HG02642 (cell line): ENCODE results near the gene LRP2.
A peak's percentile ranks its signal among the peaks of the same experiment; 100 is the strongest.

Experiments used
- ATAC-seq: cut with Tn5 transposase; IDR thresholded peaks from one replicate; pipeline ENCODE4 v1.9.1; 2021; ENCODE audit warnings: mild to moderate bottlenecking; ENCODE audit not compliant: unreplicated experiment, poor library complexity

LRP2 gene

DNA sequence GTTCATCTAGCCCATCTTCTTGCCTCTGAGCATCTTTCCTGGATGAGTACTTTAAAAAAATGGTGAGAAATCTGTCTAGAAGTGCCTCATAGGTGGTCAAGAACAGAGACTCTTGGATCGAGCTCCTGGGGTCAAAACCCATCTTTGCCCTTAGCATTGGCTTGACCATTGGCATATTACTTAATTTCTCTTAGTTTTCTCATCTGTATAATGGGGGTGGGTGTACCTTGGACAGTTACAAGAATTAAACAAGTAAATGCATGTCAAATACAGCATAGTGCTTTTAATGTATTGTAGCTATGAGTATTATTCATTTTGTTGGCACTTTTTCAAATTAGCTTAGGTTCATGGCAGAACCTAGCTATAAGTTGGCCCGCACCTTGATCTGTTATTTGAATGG is 256.2 kb downstream of the LRP2 start:
- no peak for ATAC-seq

DNA sequence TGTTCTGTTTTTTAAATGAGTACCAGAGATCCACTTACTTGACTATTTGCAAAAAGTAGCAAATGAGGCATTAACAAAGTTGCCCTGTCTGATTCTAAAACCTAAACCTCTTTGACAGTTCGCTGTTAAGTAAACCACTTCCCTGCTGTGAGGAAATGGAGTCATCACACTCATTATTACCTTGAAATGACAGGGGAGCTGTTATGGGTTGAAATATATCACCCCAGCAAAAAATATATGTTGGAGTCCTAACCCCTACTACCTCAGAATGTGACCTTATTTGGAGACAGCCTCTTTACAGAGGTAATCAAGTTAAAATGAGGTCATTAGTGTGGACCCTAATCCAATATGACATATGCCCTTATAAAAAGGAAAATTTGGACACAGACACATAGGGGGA is 256.9 kb downstream of the LRP2 start:
- no peak for ATAC-seq

DNA sequence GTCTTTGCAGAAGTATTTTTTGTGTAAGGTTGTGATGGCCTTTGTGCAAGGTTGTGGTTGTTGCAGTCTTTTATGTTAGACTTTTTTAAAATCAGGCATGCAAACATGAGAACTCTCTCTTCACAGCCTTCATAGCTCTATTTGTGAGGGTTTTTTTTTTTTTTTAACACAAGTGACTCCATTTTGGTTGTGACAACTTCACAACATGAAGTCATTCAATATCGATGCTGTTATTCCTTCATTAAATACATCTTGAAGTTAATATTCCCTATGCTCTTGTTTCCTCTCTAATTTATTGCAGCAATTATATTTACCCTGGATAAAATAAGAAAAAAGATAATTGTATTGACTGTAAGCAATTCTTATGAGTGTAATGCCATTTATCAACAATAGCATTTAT is 257.5 kb downstream of the LRP2 start:
- no peak for ATAC-seq

DNA sequence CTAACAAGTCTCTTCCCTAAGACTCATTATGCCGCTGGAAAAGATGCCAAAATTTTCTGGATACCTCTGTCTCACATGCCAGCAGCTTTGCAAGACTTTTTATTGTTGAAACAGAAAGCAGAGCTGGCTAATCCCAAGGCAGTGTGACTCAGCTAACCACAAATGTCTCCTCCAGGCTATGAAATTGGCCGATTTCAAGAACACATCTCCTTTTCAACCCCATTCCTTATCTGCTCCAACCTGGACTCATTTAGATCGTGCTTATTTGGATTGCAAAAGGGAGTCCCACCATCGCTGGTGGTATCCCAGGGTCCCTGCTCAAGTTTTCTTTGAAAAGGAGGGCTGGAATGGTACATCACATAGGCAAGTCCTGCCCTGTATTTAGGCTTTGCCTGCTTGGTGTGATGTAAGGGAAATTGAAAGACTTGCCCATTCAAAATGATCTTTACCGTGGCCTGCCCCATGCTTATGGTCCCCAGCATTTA is 266.7 kb downstream of the LRP2 start:
- ATAC-seq = no peak

DNA sequence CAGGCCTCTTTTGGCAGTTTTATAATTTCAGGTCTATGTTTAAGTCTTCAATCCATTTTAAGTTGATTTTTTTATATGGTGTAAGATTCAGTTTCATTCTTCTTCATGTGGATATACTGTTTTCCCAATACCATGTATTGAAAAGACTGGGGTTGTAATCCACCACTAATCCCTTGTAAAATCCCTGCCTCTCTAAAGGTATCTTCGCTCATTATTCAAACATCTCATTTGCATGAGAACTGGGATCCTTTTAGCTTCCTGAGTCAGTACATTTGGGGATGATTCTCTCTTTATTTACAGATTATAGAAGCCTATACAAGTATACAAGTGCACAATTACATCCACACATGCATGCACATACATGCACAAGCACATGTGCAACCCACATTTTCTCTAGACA is 267.7 kb downstream of the LRP2 start:
- ATAC-seq = no peak

DNA sequence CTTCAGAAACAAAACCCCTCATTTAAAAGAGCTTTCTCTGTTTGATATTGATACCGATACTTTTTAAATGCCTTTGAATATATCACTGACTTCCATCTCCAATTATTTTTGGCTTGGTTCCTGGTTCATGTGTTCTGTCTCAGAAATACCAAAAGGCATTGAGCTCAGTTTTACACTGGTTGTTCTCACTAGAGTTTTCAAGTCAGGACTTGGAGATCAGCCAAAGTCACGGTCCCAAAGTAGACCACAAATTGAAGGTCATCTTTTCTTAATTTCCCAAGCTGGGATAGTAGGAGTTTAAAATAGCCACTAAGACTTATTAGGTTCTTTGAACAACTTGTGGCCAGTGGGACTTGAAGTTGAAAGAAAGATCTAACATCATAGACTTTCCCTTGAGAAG is 268.8 kb downstream of the LRP2 start:
- ATAC-seq = no peak

DNA sequence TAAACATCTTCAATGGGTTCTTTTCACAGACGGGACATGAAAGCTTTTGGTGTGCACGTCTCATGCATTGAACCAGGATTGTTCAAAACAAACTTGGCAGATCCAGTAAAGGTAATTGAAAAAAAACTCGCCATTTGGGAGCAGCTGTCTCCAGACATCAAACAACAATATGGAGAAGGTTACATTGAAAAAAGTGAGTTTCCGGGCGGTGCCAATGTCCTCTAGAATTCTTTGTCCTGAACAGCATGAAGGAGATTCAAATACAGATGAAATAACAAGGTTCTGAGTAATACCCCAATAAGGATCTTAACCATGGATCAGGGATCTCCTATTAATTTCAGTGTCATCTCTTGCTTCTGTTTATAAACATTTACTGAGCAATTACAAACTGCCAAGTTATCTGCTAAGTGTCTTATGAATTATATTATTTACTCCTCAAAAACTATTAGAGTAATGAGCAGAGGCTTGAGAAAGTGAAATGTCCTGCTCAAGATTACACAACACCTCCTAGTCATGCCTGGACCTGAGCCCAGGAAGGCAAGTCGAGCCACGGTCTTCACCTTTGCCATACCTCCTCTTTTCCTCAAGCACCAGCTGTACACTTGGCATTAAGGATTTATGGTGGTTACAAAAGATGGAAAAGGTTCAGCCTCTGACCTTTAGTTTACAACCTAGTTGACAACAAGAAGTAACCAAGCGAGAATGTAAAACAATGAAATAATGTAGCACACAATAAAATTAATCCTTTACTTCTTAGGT is 270.4 kb downstream of the LRP2 start:
- no peak for ATAC-seq

DNA sequence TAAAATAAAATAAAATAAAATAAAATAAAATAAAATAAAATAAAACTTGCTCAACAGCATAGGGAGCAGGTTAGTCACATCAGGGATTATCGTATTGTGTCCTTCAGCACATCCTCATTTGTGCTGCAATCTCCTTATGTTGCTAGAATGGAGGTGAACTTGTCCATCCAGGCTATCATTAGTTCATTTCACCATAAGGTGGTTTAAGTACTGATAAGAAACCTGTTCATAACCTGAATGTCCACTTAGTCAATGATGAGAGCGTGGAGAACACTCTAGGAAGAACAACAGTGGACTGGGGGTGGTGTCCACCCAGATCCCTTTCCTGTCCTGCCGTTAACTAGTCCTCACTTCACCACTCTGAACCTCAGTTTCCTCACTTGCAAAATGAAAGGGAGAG is 271.1 kb downstream of the LRP2 start:
- no peak for ATAC-seq

DNA sequence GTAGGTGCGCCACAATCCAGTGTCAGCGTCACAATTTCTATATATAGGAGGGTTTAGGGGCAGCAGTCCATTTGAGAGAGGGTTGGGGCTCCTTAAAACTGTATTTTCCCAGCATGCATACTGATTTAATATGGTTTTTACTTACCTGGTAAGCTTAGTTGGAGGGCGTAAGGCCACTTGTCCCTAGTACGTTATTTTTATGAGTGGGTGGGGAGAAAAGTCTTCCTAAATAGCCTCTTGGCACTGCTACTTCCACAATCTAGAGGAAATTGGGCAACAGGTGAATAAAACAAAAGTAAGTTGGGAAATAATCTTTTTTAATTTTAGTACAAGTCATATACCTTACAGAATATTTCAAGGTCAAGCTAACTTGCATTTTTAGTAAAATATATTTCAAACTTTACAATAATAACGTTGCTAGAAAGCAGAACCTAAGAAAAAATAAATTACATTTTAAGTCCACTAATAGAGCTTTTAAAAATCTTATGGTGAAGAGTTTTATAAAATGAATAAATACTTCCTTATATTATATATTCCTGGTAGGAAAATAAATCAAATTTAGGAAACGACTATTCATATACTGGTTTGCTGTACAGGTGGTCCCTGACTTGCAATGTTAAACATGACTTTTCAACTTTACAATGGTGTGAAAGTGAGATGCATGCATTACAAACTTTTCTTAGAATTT is 272.1 kb downstream of the LRP2 start:
- ATAC-seq = no peak

DNA sequence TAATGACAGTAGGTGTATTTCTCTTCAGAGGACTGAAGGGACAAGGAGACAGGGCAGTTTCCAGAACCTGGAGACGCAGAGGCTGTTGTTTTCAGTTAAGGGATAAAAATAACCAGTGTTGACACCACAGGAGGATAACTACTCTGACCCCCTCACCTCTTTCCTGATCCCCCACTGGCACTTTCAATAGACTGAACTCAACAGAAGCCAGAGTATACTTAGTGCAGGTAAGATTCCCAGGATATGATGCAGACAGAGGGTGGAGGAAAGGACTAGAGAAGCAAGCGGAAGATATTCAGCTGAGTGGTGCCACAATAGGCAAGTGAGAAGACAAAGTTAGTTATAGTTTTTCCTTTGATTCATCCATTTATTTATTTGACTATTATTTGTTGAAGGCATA is 273.2 kb downstream of the LRP2 start:
- no peak for ATAC-seq

DNA sequence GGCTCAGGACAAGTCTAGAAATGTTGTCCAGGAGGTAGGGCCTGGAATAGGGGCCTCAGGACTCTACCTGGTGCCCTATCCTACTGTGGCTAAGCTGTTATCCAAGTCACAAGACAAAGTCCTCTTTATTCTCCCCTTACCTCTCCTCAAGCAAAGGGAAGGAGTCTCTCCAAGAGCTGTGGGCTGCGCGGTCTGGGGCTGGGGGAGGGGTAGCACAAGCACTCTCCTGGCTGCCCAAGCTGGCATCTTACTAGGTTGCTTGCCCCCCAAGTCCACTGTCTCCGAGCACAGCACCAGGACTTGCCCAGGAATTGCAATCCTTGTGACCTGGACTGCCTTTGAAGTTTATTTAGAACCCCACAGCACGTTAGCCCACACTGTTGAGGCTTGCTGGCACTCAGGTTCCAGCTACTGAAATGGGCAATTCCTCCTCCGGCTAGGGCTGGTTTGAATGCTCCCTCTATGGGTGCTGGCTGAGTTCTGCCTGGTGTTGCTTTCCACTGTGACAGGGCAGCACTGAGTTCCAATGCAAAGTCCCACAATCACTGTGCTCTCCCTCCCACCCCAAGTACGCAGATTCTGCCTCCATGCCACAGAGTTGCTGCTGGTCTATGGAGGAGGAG is 274.5 kb downstream of the LRP2 start:
- no peak for ATAC-seq

DNA sequence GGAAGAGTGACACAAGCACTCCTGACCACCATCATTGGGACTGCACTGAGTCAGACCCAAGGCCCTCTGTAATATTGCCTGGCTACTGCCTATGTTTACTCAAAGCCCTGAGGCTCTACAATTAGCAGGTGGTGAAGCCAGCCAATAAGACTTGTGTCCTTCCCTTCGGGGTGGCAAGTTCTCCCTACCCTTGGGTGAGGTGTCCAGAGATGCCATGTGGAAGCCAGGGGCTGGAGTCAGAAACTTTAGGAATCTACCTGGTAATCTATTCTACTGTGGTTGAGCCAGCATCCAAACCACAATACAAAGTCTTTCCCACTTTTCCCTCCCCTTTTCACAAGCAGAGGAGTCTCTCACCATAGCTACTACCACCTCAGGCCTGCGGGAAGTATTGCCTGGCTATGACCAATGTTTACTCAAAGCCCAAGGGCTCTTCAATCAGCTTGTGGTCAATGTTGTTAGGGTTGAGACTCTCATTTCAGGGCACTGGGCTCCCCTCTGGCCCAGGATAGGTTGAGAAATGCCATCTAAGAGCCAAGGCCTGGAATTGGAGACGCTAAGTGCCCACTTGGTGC is 275.4 kb downstream of the LRP2 start:
- ATAC-seq = no peak

DNA sequence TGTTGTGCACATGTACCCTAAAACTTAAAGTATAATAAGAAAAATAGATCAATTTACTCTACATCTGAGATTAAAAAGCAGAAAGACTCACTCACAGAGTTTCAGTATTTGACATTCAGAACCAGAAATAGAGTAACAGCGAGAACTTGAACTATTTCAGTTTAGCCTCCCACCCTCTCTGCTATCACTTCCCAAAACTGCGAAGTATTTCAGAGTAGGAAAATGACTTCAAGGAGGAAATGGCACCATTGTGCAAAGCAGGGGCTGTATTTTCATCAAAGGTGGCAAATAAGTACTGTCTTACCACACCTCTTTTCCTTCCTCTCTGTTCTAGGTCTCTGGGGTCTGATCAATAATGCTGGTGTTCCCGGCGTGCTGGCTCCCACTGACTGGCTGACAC is 279.3 kb downstream of the LRP2 start:
- ATAC-seq = peak; percentile 55

DNA sequence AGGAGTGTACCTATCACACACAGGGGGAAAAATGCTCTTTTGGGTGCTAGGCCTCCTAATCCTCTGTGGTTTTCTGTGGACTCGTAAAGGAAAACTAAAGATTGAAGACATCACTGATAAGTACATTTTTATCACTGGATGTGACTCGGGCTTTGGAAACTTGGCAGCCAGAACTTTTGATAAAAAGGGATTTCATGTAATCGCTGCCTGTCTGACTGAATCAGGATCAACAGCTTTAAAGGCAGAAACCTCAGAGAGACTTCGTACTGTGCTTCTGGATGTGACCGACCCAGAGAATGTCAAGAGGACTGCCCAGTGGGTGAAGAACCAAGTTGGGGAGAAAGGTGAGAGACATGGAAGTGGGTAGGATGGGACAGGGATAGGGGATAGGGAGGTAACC is 280.8 kb downstream of the LRP2 start:
- ATAC-seq = no peak

DNA sequence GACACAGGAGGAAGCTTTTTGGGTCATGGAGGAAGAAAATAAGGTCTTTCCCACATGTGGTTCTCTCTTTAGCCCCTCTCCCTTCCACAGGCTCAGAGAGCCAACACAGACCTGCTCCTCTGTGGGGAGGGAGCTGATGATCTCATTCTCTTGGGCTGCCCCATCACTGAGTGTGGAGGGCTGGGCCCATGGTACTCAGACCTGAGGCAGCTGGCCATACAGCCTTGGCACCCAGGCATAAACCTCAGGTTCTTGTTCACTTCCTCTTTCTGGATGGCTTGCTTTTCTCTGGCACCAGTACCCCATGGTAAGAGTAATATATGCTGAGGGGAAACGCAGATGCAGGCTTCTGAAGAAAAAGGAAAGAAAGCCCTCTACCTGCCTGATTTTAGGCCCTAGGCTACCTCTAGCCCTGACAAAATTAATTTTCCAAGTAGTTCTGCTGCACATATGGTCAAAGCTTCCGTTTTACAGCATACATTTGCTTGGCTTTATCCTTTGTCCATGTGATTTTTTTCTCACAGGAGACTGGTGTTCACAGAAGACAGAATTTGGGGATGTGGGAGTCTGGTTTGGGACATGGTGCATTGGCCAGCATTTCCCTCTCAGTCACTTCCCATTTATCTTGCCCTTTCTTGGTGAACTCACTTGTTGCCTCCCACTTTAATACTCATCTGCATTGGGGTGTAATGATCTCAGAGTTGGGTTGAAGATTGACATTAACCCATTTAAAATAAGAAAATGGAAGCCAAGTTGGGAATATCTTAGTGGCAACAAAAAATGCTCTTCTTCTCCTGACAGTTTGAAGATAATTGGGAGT is 281.9 kb downstream of the LRP2 start:
- peak; percentile 91 for ATAC-seq

DNA sequence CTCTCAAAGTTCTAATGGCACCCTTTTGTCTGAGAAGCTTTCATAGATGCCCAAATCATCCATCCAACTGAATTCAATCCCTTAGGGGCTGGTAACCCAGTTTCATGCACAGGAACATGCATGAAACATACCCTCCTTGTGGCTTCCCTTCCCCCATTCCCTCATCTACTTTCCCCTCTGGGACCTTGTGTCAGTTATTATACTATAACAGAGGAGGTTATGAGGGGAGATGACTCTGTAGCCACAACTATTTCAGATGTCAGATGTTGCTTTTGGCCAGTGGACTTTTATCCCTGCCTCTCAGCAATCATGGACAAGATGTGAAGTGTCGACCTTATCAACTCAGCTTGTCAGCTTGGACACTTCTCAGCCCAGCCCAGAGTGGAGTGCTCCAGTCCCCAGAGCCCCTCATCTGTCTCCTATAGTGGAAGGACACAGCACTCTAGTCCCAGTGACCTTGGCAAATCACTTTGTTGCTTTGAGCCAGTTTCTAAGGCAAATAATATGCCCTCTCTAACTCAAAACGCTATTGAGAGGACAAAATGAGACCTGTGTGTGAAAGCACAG is 284.6 kb downstream of the LRP2 start:
- ATAC-seq = no peak
